GM12878 (cell line): ENCODE measurements around the gene UCHL5. TPM values are rescaled to one million over a fixed set of nuclear protein-coding genes. Genes with fewer than 3 reads are reported as not detected.

Source experiments
- ATAC-seq: fragments of 200-7000 bp; cut with Tn5 transposase; 3 replicates; pipeline ENCODE4 v1.9.1; 2020; ENCODE audit warnings: mild to moderate bottlenecking, moderate library complexity
- BruUV-seq: library from RNA; stranded (reverse); fragments of 400-500 nt; replicated peaks from 2 replicates; lab custom pipeline; 2021; lab: Mats Ljungman, UMichigan
- CTCF ChIA-PET: fragments of 300-600 bp; sonication (Branson Sonifier 250); formaldehyde crosslinking; extraction: SDS; loops from one replicate; lab custom pipeline; 2021; ENCODE audit warnings: inconsistent platforms; lab: Yijun Ruan, JAX
- POLR2A ChIA-PET: fragments of 350-600 bp; formaldehyde crosslinking; extraction: SDS; loops from one replicate; lab custom pipeline; 2021; ENCODE audit warnings: inconsistent platforms; lab: Charles Lee
- RAD21 ChIA-PET: fragments of 300-600 bp; sonication (Branson Sonifier 250); formaldehyde crosslinking; loops from one replicate; lab custom pipeline; 2023; ENCODE audit warnings: antibody characterized with exemption; ENCODE audit not compliant: unreplicated experiment; lab: Charles Lee
- SMC1A ChIA-PET: fragments of 300-600 bp; sonication (Branson Sonifier 250); formaldehyde crosslinking; loops from one replicate; lab custom pipeline; 2023; ENCODE audit not compliant: unreplicated experiment, uncharacterized antibody; lab: Charles Lee
- DNase-seq: peaks from one replicate; pipeline ENCODE4 v3.0.0-alpha.2; 2011; ENCODE audit warnings: low read depth, low spot score
- FAIRE-seq: peaks from 3 replicates; lab custom pipeline; 2011; peaks lifted over from hg19 to GRCh38; lab: Jason Lieb, UNC
- H2AFZ ChIP-seq: 2 replicates; pipeline ENCODE4 v1.6.0; 2011; ENCODE audit warnings: low read depth, low read length, control low read depth; ENCODE audit not compliant: control insufficient read depth
- H3K27ac ChIP-seq: 2 replicates; pipeline ENCODE4 v1.5.1; 2011; ENCODE audit warnings: control low read depth; ENCODE audit not compliant: control insufficient read depth, insufficient read depth
- H3K27me3 ChIP-seq, 2 experiments: replicated peaks in 1 of 2; 2 replicates each; pipeline versions ENCODE4 v1.6.0 to v1.6.1; 2011; ENCODE audit warnings: low read length in 1 of 2; ENCODE audit not compliant: control insufficient read depth in 2 of 2, insufficient read depth in 2 of 2
- H3K36me3 ChIP-seq, 2 experiments: 2 replicates each; pipeline ENCODE4 v1.5.1; 2011; ENCODE audit warnings: low read length in 1 of 2; ENCODE audit not compliant: control insufficient read depth in 2 of 2, insufficient read depth in 2 of 2
- H3K4me1 ChIP-seq: 2 replicates; pipeline ENCODE4 v1.6.1; 2011; ENCODE audit warnings: mild to moderate bottlenecking, low read length, moderate library complexity, mixed read lengths; ENCODE audit not compliant: control insufficient read depth, insufficient read depth
- H3K4me2 ChIP-seq: 2 replicates; pipeline ENCODE4 v1.6.0; 2011; ENCODE audit warnings: control low read depth; ENCODE audit not compliant: control insufficient read depth, insufficient read depth
- H3K4me3 ChIP-seq: fragments of 200-600 bp; sonication (generic); 2 replicates; pipeline ENCODE4 v1.5.1; 2016
- H3K79me2 ChIP-seq: 2 replicates; pipeline ENCODE4 v1.6.0; 2011; ENCODE audit warnings: low read length; ENCODE audit not compliant: control insufficient read depth, insufficient read depth
- H3K9ac ChIP-seq: 2 replicates; pipeline ENCODE4 v1.8.0; 2011; ENCODE audit warnings: low read length, control low read depth, mixed read lengths; ENCODE audit not compliant: control insufficient read depth, insufficient read depth
- H3K9me3 ChIP-seq: replicated peaks from 3 replicates; pipeline ENCODE4 v1.5.1; 2011; ENCODE audit warnings: mild to moderate bottlenecking, low read length; ENCODE audit not compliant: control insufficient read depth, insufficient read depth
- H4K20me1 ChIP-seq: 2 replicates; pipeline ENCODE4 v1.6.0; 2011; ENCODE audit not compliant: control insufficient read depth, insufficient read depth
- E2F8 ChIP-seq: fragments of 450-650 bp; IDR thresholded peaks from 2 replicates; pipeline ENCODE4 v1.6.1; 2018; ENCODE audit warnings: mild to moderate bottlenecking, low read depth, moderate library complexity; ENCODE audit not compliant: partially characterized antibody
- EP300 ChIP-seq, 2 experiments: fragments of 150-350 bp in 1 of 2; IDR thresholded peaks; 2 replicates each; pipeline ENCODE4 v1.6.1; 2011 to 2012; ENCODE audit warnings: low read depth in 2 of 2, low read length in 2 of 2, borderline replicate concordance in 1 of 2, improper control_type of control experiment in 1 of 2, inconsistent platforms in 1 of 2; ENCODE audit not compliant: control insufficient read depth in 1 of 2
- IKZF1 ChIP-seq: fragments of 450-650 bp; conservative IDR thresholded peaks from 2 replicates; pipeline ENCODE4 v1.6.1; 2017; ENCODE audit warnings: antibody characterized with exemption, mild to moderate bottlenecking
- IRF4 ChIP-seq: IDR thresholded peaks from 2 replicates; pipeline ENCODE4 v1.6.1; 2011; ENCODE audit warnings: low read depth, low read length
- MYC ChIP-seq: IDR thresholded peaks from 2 replicates; pipeline ENCODE4 v1.6.1; 2011; ENCODE audit warnings: mild to moderate bottlenecking, low read length, moderate library complexity, inconsistent platforms; ENCODE audit not compliant: insufficient read depth, insufficient replicate concordance, insufficient read length, severe bottlenecking
- NFYA ChIP-seq: IDR thresholded peaks from 2 replicates; pipeline ENCODE4 v1.6.1; 2011; ENCODE audit warnings: low read depth, mild to moderate bottlenecking, low read length, improper control_type of control experiment, borderline replicate concordance
- NFYB ChIP-seq: IDR thresholded peaks from 2 replicates; pipeline ENCODE4 v1.6.1; 2011; ENCODE audit warnings: low read depth, mild to moderate bottlenecking, low read length, improper control_type of control experiment, moderate library complexity; ENCODE audit not compliant: insufficient read depth
- NRF1 ChIP-seq: conservative IDR thresholded peaks from 2 replicates; pipeline ENCODE4 v1.6.1; 2011; ENCODE audit warnings: mild to moderate bottlenecking, low read depth, low read length, improper control_type of control experiment
- RAD21 ChIP-seq: IDR thresholded peaks from 2 replicates; pipeline ENCODE4 v1.6.1; 2011; ENCODE audit warnings: mild to moderate bottlenecking, low read depth, low read length, moderate library complexity; ENCODE audit not compliant: insufficient read depth
- SRF ChIP-seq, 2 experiments: IDR thresholded peaks; 2 replicates each; pipeline ENCODE4 v1.6.1; 2011; ENCODE audit warnings: low read depth in 2 of 2, low read length in 2 of 2, mild to moderate bottlenecking in 1 of 2, moderate library complexity in 1 of 2
- WRNIP1 ChIP-seq: IDR thresholded peaks from 2 replicates; pipeline ENCODE4 v1.6.1; 2011; ENCODE audit warnings: low read depth, low read length, improper control_type of control experiment, borderline replicate concordance
- WGBS: methylation state at CpG from one replicate; pipeline ENCODE4 v1.1.6; 2016; ENCODE audit warnings: low lambda C conversion rate; ENCODE audit not compliant: insufficient replicate concordance, insufficient coverage; ENCODE audit errors: missing lambda C conversion rate; 5-methylcytosine and 5-hydroxymethylcytosine counted together
- in situ Hi-C: fragments of 300-500 bp; cut with MboI; formaldehyde crosslinking; loops from 9 replicates; pipeline ENCODE4 v1.14.3; 2018; ENCODE audit warnings: mixed read lengths
- intact Hi-C: fragments of 100-400 bp; cut with micrococcal nuclease; formaldehyde crosslinking; loops from one replicate; pipeline ENCODE4 v1.14.2; 2022; ENCODE audit not compliant: unreplicated experiment
- polyA plus RNA-seq, 11 experiments: library from polyadenylated mRNA; depleted of rRNA in 4 of 11; unstranded in 6 of 11; stranded (reverse) in 5 of 11; fragments of >200 nt; fragmentation: Nextera tagmentation in 4 of 11; fragmentation: Illumina TruSeq in 1 of 11; extraction: Ambion mirVana in 4 of 11; extraction: Trizol in 1 of 11; gene quantifications; 1 replicate in 1 of 11; 2 replicates in 10 of 11; pipeline versions ENCODE4 v1.2.1 to v1.2.3, GENCODE V29; 2011 to 2016; ENCODE audit warnings: inconsistent platforms in 2 of 11, missing spikeins in 2 of 11, low read depth in 1 of 11
- total RNA-seq, 4 experiments: library from RNA; depleted of rRNA in 3 of 4; stranded (reverse); fragments of >200 nt in 3 of 4; fragmentation: Illumina TruSeq in 1 of 4; extraction: Trizol in 1 of 4; gene quantifications; 2 replicates each; pipeline versions ENCODE4 v1.2.1 to v1.2.3, GENCODE V29; 2013 to 2021
- TF ChIP-seq, protein P1 (sequence below): fragments of 450-650 bp; IDR thresholded peaks from 2 replicates; pipeline ENCODE4 v1.6.1; 2016; ENCODE audit warnings: mild to moderate bottlenecking

The UCHL5 gene
- total and polyA plus RNA-seq, 10 of the 15 experiments (the other 5 are each of a cell fraction or from before 2014, with no cell fraction given): 30.1 to 179 (median 60.1) TPM

DNA sequence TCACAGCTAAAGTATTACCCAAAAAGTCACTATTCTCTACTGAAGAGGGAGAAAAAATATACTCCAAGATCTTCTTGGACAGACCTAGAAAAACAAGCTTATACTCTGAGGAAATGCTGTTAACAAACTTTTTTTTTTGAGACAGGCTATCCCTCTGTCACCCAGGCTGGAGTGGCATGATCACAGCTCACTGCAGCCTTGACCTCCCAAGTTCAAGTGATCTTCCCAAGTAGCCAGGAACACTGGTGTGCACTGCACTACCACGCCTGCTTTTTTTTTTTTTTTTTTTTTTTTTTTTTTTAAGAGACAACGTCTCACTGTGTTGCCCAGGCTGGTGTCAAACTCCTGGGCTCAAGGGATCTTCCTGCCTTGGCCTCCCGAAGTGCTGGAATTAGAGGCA, 28.7 kb upstream of the UCHL5 start:
- Histone ChIP-seq H3K4me3 (no peak overlapping the region), H3K9ac (no peak overlapping the region), H3K4me2 (no peak overlapping the region), H3K36me3 (peaks cover 0 to 7% of the 10 kb centered on the region in 2 experiments; a peak in 3 of 4 replicates), H3K79me2 (no peaks in the 10 kb centered on the region), H3K27ac (no peak overlapping the region), H3K9me3 (no peaks in the 10 kb centered on the region), H3K4me1 (peaks cover 7% of the 10 kb centered on the region; the same call in 1 of the 2 replicates), H4K20me1 (no peaks in the 10 kb centered on the region)
- ATAC-seq (no peak), DNase-seq (no peak)
- intact Hi-C loops: no loop called here
- SMC1A ChIA-PET: interaction anchor here (0.9 to 5.2 kb wide), 4 partner anchors 9 to 30 kb away, joined by 3 to 24 read pairs (median 4); no protein-coding TSS in a partner anchor
- POLR2A ChIA-PET: no interaction called here
- WGBS: 78% methylated on average over 2 of the region's 3 CpGs
- TF ChIP-seq RAD21: no peak
- TF ChIP-seq NFYA: no peak
- no peak for TF ChIP-seq IKZF1
- no peak for TF ChIP-seq E2F8
- TF ChIP-seq SRF (IDR thresholded peaks at IDR 0.05; ENCODE audit: low read depth in 2 of 2, low read length in 2 of 2): no peak
- no peak for TF ChIP-seq EP300 (IDR thresholded peaks at IDR 0.05; ENCODE audit: borderline replicate concordance in 1 of 2, control insufficient read depth in 1 of 2, low read depth in 2 of 2, low read length in 2 of 2)
- TF ChIP-seq, protein P1, sequence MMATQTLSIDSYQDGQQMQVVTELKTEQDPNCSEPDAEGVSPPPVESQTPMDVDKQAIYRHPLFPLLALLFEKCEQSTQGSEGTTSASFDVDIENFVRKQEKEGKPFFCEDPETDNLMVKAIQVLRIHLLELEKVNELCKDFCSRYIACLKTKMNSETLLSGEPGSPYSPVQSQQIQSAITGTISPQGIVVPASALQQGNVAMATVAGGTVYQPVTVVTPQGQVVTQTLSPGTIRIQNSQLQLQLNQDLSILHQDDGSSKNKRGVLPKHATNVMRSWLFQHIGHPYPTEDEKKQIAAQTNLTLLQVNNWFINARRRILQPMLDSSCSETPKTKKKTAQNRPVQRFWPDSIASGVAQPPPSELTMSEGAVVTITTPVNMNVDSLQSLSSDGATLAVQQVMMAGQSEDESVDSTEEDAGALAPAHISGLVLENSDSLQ: no peak
- TF ChIP-seq MYC: no peak
- no peak for TF ChIP-seq NRF1
- TF ChIP-seq IRF4: no peak
- no peak for TF ChIP-seq NFYB
- no peak for TF ChIP-seq WRNIP1
- TF ChIP-seq, all 136 proteins: peak for 0
- no peak overlapping the region for H2AFZ ChIP-seq
- in situ Hi-C loops: no loop called here
- BruUV-seq: no TSS peak
- no peak for FAIRE-seq
- CTCF ChIA-PET: interaction anchor here (1.1 kb wide), 1 partner anchor 18 kb away, joined by 3 read pairs; no protein-coding TSS in a partner anchor
- no peaks in the 10 kb centered on the region for H3K27me3 ChIP-seq
- RAD21 ChIA-PET: no interaction called here
